RWPE1 (cell line): Measurements from ENCODE around the gene CEMIP.

Experiments
- CTCF ChIA-PET: fragments of 350-600 bp; sonication (Branson Sonifier 250); formaldehyde crosslinking; extraction: SDS; loops from one replicate; lab custom pipeline; 2021; lab: Yijun Ruan, JAX
- POLR2A ChIA-PET: fragments of 400-600 bp; formaldehyde crosslinking; extraction: SDS; loops from one replicate; lab custom pipeline; 2020; ENCODE audit warnings: antibody characterized with exemption; ENCODE audit not compliant: low non-redundant PET; lab: Yijun Ruan, JAX
- DNase-seq: peaks from one replicate; pipeline ENCODE4 v3.0.0; 2012; ENCODE audit warnings: low spot score
- H3K27ac ChIP-seq: fragments of 450-650 bp; 2 replicates; pipeline ENCODE4 v1.5.1; 2017
- TF ChIP-seq, protein P1 (sequence below): fragments of 450-650 bp; conservative IDR thresholded peaks from 2 replicates; pipeline ENCODE4 v1.5.1; 2017; ENCODE audit warnings: low read depth, mild to moderate bottlenecking

Gene CEMIP

DNA sequence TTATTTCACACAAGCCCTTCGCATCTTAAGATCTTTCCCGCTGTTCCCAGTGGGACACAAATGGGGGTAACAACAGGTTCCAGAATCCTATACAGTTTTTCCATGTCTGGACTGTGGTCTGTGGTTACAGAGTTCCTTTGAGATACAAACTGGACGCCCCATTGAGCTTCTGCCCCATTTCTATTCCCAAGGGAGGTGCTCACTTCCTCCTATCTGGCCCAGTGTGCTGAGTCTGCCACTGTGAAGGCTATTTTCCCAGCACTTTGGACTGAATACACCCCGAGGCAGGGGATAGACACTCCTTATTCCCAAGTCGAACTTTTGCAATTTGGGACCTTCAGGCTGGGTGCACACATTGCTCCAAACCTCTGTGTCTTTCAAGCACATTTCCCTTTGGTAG lies 166.4 kb downstream of the CEMIP start:
- H3K27ac ChIP-seq = no peak overlapping the region
- TF ChIP-seq, protein P1, sequence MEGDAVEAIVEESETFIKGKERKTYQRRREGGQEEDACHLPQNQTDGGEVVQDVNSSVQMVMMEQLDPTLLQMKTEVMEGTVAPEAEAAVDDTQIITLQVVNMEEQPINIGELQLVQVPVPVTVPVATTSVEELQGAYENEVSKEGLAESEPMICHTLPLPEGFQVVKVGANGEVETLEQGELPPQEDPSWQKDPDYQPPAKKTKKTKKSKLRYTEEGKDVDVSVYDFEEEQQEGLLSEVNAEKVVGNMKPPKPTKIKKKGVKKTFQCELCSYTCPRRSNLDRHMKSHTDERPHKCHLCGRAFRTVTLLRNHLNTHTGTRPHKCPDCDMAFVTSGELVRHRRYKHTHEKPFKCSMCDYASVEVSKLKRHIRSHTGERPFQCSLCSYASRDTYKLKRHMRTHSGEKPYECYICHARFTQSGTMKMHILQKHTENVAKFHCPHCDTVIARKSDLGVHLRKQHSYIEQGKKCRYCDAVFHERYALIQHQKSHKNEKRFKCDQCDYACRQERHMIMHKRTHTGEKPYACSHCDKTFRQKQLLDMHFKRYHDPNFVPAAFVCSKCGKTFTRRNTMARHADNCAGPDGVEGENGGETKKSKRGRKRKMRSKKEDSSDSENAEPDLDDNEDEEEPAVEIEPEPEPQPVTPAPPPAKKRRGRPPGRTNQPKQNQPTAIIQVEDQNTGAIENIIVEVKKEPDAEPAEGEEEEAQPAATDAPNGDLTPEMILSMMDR = no peak
- CTCF ChIA-PET = no interaction called here
- POLR2A ChIA-PET = no interaction called here
- no peak for DNase-seq

GRCh38 chr15:80946576-80946975 lies 167.4 kb downstream of the CEMIP start:
- POLR2A ChIA-PET = interaction anchor here (0.6 kb wide), 1 partner anchor 138 kb away, joined by 5 read pairs; no protein-coding TSS in a partner anchor
- DNase-seq = no peak
- H3K27ac ChIP-seq = no peak overlapping the region
- TF ChIP-seq, protein P1 = no peak
- CTCF ChIA-PET = no interaction called here

GRCh38 chr15:80948651-80949292 lies 169.6 kb downstream of the CEMIP start:
- ChIA-PET CTCF (no interaction called here), POLR2A (no interaction called here)
- DNase-seq = no peak
- H3K27ac ChIP-seq = no peak overlapping the region
- TF ChIP-seq, protein P1 = no peak

GRCh38 chr15:80949756-80950155 lies 170.6 kb downstream of the CEMIP start:
- CTCF ChIA-PET = interaction anchor here (1.2 to 1.3 kb wide), 2 partner anchors 20 to 170 kb away, joined by 4 to 5 read pairs; partner anchors contain the start of gene CEMIP
- TF ChIP-seq, protein P1 = no peak
- no peak overlapping the region for H3K27ac ChIP-seq
- POLR2A ChIA-PET = no interaction called here
- no peak for DNase-seq

DNA sequence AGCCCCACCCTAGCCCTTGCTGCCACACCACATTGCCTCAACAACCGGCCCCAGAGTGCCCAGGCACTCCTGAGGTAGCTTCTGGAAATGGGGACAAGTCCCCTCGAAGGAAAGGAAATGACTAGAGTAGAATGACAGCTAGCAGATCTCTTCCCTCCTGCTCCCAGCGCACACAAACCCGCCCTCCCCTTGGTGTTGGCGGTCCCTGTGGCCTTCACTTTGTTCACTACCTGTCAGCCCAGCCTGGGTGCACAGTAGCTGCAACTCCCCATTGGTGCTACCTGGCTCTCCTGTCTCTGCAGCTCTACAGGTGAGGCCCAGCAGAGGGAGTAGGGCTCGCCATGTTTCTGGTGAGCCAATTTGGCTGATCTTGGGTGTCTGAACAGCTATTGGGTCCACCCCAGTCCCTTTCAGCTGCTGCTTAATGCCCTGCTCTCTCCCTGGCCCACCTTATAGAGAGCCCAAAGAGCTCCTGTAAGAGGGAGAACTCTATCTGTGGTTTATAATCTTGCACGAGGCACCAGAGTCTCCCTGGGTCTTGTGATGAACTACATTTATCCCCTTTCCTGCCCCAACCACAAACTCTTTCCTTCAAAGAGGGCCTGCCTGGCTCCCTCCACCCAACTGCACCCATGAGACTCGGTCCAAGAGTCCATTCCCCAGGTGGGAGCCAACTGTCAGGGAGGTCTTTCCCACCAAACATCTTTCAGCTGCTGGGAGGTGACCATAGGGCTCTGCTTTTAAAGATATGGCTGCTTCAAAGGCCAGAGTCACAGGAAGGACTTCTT lies 171.3 kb downstream of the CEMIP start:
- TF ChIP-seq, protein P1 = no peak
- CTCF ChIA-PET = interaction anchor here (0.7 to 1.3 kb wide), 4 partner anchors 20 to 323 kb away, joined by 3 to 5 read pairs (median 4); partner anchors contain the start of gene CEMIP
- DNase-seq = no peak
- no peak overlapping the region for H3K27ac ChIP-seq
- POLR2A ChIA-PET = no interaction called here

GRCh38 chr15:80951941-80952340 lies 172.8 kb downstream of the CEMIP start:
- H3K27ac ChIP-seq = no peak overlapping the region
- TF ChIP-seq, protein P1 = no peak
- ChIA-PET CTCF (no interaction called here), POLR2A (no interaction called here)
- DNase-seq = no peak
